DMS 273 (cell line): Measurements from ENCODE around the gene ENDOV.
"Not testable (repeated sequence)": the region's sequence is repeated elsewhere in the genome, so short reads cannot be mapped to it uniquely, and the experiment has no call there.

Experiments
- DNase-seq: peaks from one replicate; lab custom pipeline; 2025; ENCODE audit not compliant: unreplicated experiment; lab: John Stamatoyannopoulos, UW

Gene ENDOV

GRCh38 chr17:80388175-80388574 is 26.8 kb upstream of the ENDOV start:
- no peak for DNase-seq

GRCh38 chr17:80388601-80389000 is 26.4 kb upstream of the ENDOV start:
- no peak for DNase-seq

GRCh38 chr17:80389011-80389995 is 25.7 kb upstream of the ENDOV start:
- DNase-seq = no peak

GRCh38 chr17:80393241-80393890 is 21.6 kb upstream of the ENDOV start:
- DNase-seq = no peak

- no peak for DNase-seq
Measured at GRCh38 chr17:80393961-80394360, 21.0 kb upstream of the ENDOV start.

- no peak for DNase-seq
Measured at GRCh38 chr17:80394629-80395216, 20.2 kb upstream of the ENDOV start.

- DNase-seq = peak; percentile 16
Measured at GRCh38 chr17:80395402-80396151, 19.4 kb upstream of the ENDOV start.

GRCh38 chr17:80396157-80397033 is 18.6 kb upstream of the ENDOV start:
- DNase-seq = no peak

- DNase-seq = no peak
Measured at GRCh38 chr17:80397034-80397387, 18.0 kb upstream of the ENDOV start.

- DNase-seq = no peak
Measured at GRCh38 chr17:80397686-80398085, 17.3 kb upstream of the ENDOV start.

- DNase-seq = peak; percentile 85
Measured at GRCh38 chr17:80401086-80401485, 13.9 kb upstream of the ENDOV start.

GRCh38 chr17:80402102-80402501 is 12.9 kb upstream of the ENDOV start:
- not testable (repeated sequence) for DNase-seq

- DNase-seq = no peak
Measured at GRCh38 chr17:80402959-80403358, 12.0 kb upstream of the ENDOV start.

GRCh38 chr17:80406146-80406545 is 8.8 kb upstream of the ENDOV start:
- DNase-seq = no peak

- DNase-seq = not testable (repeated sequence)
Measured at GRCh38 chr17:80407917-80408316, 7.0 kb upstream of the ENDOV start.

- DNase-seq = no peak
Measured at GRCh38 chr17:80408872-80409271, 6.1 kb upstream of the ENDOV start.

- DNase-seq = no peak
Measured at GRCh38 chr17:80409626-80410025, 5.3 kb upstream of the ENDOV start.

GRCh38 chr17:80410441-80411087 is 4.4 kb upstream of the ENDOV start:
- not testable (repeated sequence) for DNase-seq

GRCh38 chr17:80413771-80414507 is 1.0 kb upstream of the ENDOV start:
- no peak for DNase-seq
